NCI-H1105 treated with DMSO at 0.1 percent for 48 hours (cell line): Measurements from ENCODE around the gene FBXL7.

ENCODE experiments used
- DNase-seq: peaks from one replicate; lab custom pipeline; 2025; lab: John Stamatoyannopoulos, UW

FBXL7 gene

DNA sequence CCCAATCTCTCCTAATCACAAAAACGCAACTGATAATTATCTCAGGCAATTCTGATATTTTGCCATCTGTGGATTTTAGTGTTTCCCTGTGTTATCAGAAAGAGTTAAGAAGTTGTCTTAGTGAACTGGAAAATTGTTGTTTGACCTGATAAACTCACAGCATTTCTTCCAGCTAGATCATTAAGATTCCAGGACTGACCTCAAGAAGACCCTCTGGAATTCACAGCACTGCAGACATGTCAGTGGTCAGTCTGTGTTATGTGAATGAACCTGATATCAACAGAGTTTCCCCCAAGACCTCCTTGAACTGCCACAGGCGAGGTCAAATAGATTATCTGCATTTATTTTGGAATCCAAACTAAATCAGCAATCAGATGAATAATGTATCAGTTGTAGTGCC lies 174.7 kb downstream of the FBXL7 start:
- no peak for DNase-seq

GRCh38 chr5:15676591-15676990 lies 176.6 kb downstream of the FBXL7 start:
- DNase-seq = no peak

- no peak for DNase-seq
Observed at GRCh38 chr5:15679161-15679560, 179.2 kb downstream of the FBXL7 start.

GRCh38 chr5:15680455-15680854 lies 180.5 kb downstream of the FBXL7 start:
- peak; percentile 39 for DNase-seq

- DNase-seq = no peak
Observed at GRCh38 chr5:15682122-15682521, 182.1 kb downstream of the FBXL7 start.

- no peak for DNase-seq
Observed at GRCh38 chr5:15682566-15682965, 182.6 kb downstream of the FBXL7 start.

DNA sequence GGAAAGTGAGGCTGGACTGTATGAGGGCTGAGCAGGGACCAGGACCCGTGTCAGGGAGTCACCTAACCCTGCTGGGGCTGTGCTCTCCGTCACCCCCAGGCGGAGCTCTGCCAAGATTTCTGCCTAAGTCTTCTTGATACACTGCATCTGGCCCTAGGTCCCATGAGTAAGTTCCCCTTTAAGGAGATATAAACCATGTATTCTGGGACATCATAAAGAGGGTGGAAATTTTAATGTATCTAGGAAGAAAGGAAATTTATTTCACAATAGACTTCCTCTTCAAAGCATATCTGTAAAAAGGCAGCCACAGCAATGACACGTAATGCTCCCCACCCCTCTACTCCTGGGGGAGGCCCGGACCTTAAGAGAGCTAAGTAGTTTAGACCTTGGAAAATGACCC lies 183.4 kb downstream of the FBXL7 start:
- DNase-seq = no peak

DNA sequence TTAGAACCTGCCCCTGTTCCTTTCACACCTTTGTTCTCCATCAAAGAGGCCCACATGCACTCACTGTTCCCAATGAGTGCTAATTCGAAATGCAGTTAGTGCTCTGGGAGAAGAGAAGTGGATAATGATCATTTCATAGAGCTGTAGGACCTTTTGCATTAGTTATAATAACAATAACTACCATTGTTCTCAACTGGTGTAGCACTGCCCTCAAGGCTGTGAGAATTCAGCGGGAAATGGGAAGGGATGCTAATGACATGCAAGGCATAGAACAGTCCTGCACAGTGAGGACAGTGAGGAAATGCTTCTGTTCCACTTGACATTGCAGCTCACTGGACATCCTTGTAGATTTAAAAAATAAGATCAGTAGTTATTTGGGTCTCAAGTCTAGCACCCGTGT lies 187.4 kb downstream of the FBXL7 start:
- DNase-seq = no peak

DNA sequence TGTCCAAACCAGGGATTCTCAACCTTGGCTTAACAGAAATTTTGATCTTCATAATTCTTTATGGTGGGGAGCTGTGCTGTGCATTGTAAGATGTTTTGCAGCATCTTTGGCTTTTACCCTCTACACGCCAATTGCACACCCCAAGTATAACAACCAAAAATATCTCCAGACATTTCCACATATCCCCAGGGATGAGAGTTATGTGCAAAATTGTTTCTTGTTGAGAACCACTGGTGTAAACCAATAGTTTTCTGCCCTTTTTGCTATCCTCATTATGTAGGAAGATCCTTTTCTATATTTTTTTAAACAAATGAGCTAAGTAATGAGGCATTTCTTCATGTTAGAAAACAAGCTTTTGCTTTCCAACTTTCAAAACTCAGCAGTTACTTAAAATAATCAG lies 189.9 kb downstream of the FBXL7 start:
- no peak for DNase-seq

- no peak for DNase-seq
Observed at GRCh38 chr5:15690611-15691010, 190.6 kb downstream of the FBXL7 start.

DNA sequence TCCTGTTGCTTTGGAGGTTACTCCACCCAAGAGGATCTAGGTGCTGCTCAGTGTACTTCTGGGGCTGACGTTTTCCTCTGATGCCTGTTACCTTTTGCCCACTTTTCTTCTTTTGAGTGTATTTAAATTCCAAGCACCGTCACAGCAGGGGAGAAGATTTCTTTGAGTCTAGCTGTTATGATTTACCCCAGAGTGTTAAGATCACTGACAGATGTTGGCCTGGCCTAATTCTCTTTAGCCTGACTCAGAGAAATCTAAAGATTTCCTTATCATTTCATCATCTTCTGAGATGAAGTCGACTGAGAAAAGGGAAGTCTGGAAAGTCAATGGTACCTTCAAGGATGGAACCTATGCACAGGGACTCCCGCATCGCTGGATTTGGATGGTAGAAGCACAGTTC lies 191.5 kb downstream of the FBXL7 start:
- DNase-seq = no peak

- no peak for DNase-seq
Observed at GRCh38 chr5:15692706-15693381, 192.9 kb downstream of the FBXL7 start.

DNA sequence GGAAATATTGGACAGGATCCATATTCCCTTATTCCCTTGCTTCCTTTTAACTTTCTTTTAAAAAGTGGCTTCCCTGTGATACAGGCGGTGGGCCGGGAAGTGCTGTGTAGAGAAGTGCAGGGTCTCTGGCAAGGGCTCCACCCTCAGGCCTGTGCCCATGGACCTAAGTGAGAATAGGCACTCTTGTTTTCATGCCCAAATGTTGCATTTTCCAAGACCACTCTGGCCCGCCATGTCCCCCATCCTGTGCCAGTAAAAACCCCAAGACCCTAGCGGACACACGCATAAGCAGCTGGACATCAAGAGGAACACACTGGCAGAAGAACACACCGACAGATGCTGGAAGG lies 193.4 kb downstream of the FBXL7 start:
- no peak for DNase-seq

- no peak for DNase-seq
Observed at GRCh38 chr5:15693933-15694332, 194.0 kb downstream of the FBXL7 start.

GRCh38 chr5:15694696-15695214 lies 194.8 kb downstream of the FBXL7 start:
- no peak for DNase-seq

GRCh38 chr5:15695215-15695731 lies 195.3 kb downstream of the FBXL7 start:
- DNase-seq = no peak

- DNase-seq = no peak
Observed at GRCh38 chr5:15700373-15700772, 200.4 kb downstream of the FBXL7 start.

DNA sequence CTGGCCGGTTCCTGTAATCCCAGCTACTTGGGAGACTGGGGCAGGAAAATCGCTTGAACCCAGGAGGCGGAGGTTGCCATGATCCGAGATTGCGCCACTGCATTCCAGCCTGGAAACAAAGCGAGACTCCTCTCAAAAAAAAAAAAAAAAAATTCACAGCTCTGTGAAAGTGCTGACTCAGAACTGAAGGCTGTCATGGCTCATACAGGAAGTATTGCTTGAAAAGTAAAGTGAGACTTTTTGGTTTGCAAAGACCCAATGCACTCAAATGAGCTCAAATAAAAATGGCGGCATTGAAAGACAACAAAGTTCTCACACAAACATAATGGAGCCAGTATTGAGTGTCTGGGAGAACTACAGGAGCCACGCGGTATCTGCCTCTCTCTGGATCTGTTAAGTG lies 202.1 kb downstream of the FBXL7 start:
- DNase-seq = no peak

- DNase-seq = no peak
Observed at GRCh38 chr5:15703901-15704300, 203.9 kb downstream of the FBXL7 start.

GRCh38 chr5:15704397-15704947 lies 204.5 kb downstream of the FBXL7 start:
- DNase-seq = no peak

DNA sequence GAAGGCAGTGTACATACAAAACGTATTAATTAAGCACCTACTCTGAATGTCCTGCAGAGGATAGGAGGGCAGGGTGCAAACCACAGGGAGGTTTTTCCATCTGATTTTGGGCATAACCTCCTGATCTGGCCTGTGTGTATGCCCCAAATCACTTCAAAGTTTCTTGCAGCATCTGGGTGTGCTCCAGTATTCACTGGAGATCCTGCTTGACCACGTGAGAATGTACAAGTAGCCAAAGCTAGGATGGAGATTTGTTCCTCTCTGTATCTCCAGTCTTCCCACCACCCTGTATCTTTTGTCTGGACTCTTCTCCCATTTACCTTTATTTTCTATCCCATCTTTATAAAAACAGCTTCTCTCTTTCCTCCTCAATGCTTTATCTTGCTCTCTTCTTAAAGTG lies 207.7 kb downstream of the FBXL7 start:
- no peak for DNase-seq

DNA sequence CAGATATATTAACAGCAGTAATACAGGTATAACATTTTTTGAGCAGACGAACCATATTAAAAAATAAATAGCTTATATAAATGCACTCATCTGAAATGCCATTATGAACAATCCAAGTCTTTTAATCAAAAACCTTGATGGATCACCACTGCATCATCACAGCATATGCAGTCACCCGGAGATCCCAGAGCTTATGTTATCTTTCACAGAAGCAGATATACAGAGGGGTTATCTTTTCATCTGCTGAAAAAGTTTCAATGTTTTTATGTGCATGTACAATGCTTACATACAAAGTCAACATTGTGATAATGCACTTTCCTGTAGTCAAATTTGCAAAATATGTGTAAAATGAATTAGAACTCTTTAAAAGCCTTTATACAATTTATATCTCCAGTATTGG lies 211.9 kb downstream of the FBXL7 start:
- DNase-seq = no peak

GRCh38 chr5:15715535-15715934 lies 215.6 kb downstream of the FBXL7 start:
- DNase-seq = no peak

DNA sequence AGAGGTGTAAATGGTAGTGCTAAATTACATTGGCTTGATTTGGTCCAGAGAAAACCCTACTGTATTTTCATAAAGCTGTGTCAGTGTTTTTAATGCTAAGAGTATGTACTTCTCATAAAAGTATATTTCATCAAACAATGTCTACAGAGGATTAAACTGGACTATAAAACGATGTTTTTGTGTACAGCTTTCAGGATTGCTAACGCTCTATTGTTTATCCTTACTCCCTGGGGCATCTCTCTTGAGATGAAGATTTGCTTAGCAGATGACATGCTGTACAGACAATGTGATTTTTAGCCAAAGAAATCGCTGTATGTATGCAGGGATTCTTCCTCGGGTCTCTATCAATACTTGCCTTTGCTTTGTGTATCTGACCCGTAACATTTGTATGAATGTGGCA lies 216.0 kb downstream of the FBXL7 start:
- no peak for DNase-seq
